Naive thymus-derived CD8-positive, alpha-beta T cell (primary cell): ENCODE results near the gene IVNS1ABP. TPM values are rescaled to one million over a fixed set of nuclear protein-coding genes. Genes with fewer than 3 reads are reported as not detected.

ENCODE experiments used
- ATAC-seq, 2 donors: fragments of 150-1000 bp; cut with Tn5 transposase in 1 of 2; sonication (Bioruptor Pico), chemical (Tn5 transposase) in 1 of 2; 1 replicate in 1 of 2; 2 replicates in 1 of 2; pipeline ENCODE4 v1.10.0; 2021; ENCODE audit warnings: mild to moderate bottlenecking in 2 of 2, moderate library complexity in 2 of 2
- POLR2A ChIA-PET: fragments of 350-600 bp; sonication (Branson Sonifier 250); formaldehyde crosslinking; loops from one replicate; lab custom pipeline; 2021; ENCODE audit warnings: antibody characterized with exemption; lab: Charles Lee
- DNase-seq, 10 donors: peaks; one replicate each; pipeline versions ENCODE4 v3.0.0 to v3.0.0-alpha.2; 2020 to 2022
- H3K27ac Mint-ChIP-seq, 10 donors: one replicate each; pipeline ENCODE4 v1.8.0; 2020 to 2022; ENCODE audit warnings: mild to moderate bottlenecking in 10 of 10, mixed read lengths in 10 of 10, moderate library complexity in 4 of 10, inconsistent platforms in 1 of 10
- H3K27me3 Mint-ChIP-seq, 5 donors: one replicate each; pipeline ENCODE4 v1.8.0; 2021 to 2022; ENCODE audit warnings: mixed read lengths in 5 of 5
- H3K36me3 Mint-ChIP-seq, 3 donors: one replicate each; pipeline ENCODE4 v1.8.0; 2020 to 2022; ENCODE audit warnings: mixed read lengths in 3 of 3, mild to moderate bottlenecking in 2 of 3, inconsistent platforms in 1 of 3
- H3K4me1 Mint-ChIP-seq, 4 donors: one replicate each; pipeline ENCODE4 v1.8.0; 2021 to 2022; ENCODE audit warnings: mixed read lengths in 4 of 4
- H3K4me3 Mint-ChIP-seq, 10 donors: one replicate each; pipeline ENCODE4 v1.8.0; 2020 to 2022; ENCODE audit warnings: mild to moderate bottlenecking in 10 of 10, mixed read lengths in 10 of 10, moderate library complexity in 6 of 10, inconsistent platforms in 1 of 10
- H3K9me3 Mint-ChIP-seq, 9 donors: one replicate each; pipeline ENCODE4 v1.8.0; 2020 to 2022; ENCODE audit warnings: mixed read lengths in 9 of 9, mild to moderate bottlenecking in 3 of 9, inconsistent platforms in 1 of 9, moderate library complexity in 1 of 9
- polyA plus RNA-seq, 3 donors: library from polyadenylated mRNA; unstranded; fragments of 300-500 nt; fragmentation: Illumina TruSeq; gene quantifications; one replicate each; pipeline ENCODE4 v1.2.3, GENCODE V29; 2021
- total RNA-seq, 8 experiments: library from RNA in 2 of 8; stranded (reverse) in 2 of 8; gene quantifications; one replicate each; pipeline ENCODE4 v1.2.3 and lab custom pipeline; 2021 to 2026

Gene IVNS1ABP
- total and polyA plus RNA-seq, 5 experiments from 2014 or later = 44.8 to 164 (median 55.1) TPM

- H3K36me3 Mint-ChIP-seq = peaks cover 5 to 42% (median 17%) of the 10 kb centered on the region in 3 donors
- POLR2A ChIA-PET = no interaction called here
- peak overlapping the region in 7 of 10 donors; percentile 13 to 45 (median 29) for H3K4me3 Mint-ChIP-seq
- no peaks in the 10 kb centered on the region for H3K9me3 Mint-ChIP-seq
- peaks cover 23 to 53% (median 51%) of the 10 kb centered on the region in 4 donors for H3K4me1 Mint-ChIP-seq
- ATAC-seq = no peak
- H3K27ac Mint-ChIP-seq = peak overlapping the region in 4 of 10 donors; percentile 5 to 47 (median 14)
- no peak for DNase-seq
- no peaks in the 10 kb centered on the region for H3K27me3 Mint-ChIP-seq
Observed at GRCh38 chr1:185311589-185312225, 5.3 kb downstream of the IVNS1ABP start.

- Mint-ChIP-seq H3K27me3 (no peaks in the 10 kb centered on the region), H3K4me1 (peaks cover 20 to 39% (median 33%) of the 10 kb centered on the region in 4 donors), H3K36me3 (peaks cover 14 to 63% (median 31%) of the 10 kb centered on the region in 3 donors), H3K4me3 (no peak overlapping the region), H3K9me3 (no peaks in the 10 kb centered on the region), H3K27ac (peak overlapping the region in 1 of 10 donors; percentile 19)
- ATAC-seq (no peak), DNase-seq (no peak)
- POLR2A ChIA-PET = interaction anchor here (1.1 kb wide), 1 partner anchor 18 kb away, joined by 3 read pairs; no protein-coding TSS in a partner anchor
Observed at GRCh38 chr1:185309566-185309965, 7.5 kb downstream of the IVNS1ABP start.

DNA sequence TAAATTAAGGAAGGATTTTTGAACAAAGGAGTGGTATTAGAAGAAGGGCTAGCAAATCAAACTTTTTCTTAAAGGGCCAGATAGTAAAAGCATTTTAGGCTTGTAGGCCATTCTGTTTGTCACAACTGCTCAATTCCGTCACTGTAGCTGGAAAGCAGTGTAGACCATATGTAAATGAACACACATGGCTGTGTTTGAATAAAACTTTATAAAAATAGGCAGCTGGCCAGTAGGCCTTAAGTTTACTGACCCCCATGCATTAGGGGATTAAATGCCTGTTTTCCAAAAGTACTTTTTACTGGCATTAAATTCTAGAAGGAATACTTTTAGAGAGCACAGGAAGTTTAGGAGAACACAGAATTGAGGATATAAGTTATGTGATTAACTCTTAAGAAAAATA is 8.9 kb downstream of the IVNS1ABP start:
- H3K27ac Mint-ChIP-seq = peak overlapping the region in 4 of 10 donors; percentile 12 to 42 (median 28)
- no peak for ATAC-seq
- POLR2A ChIA-PET = no interaction called here
- no peak for DNase-seq
- no peaks in the 10 kb centered on the region for H3K27me3 Mint-ChIP-seq
- peaks cover 14 to 25% (median 20%) of the 10 kb centered on the region in 4 donors for H3K4me1 Mint-ChIP-seq
- H3K9me3 Mint-ChIP-seq = no peaks in the 10 kb centered on the region
- no peak overlapping the region for H3K4me3 Mint-ChIP-seq
- peaks cover 20 to 77% (median 36%) of the 10 kb centered on the region in 3 donors for H3K36me3 Mint-ChIP-seq

- DNase-seq (no peak), ATAC-seq (no peak)
- Mint-ChIP-seq H3K4me1 (peaks cover 0 to 6% (median 4%) of the 10 kb centered on the region in 4 donors), H3K27me3 (no peaks in the 10 kb centered on the region), H3K27ac (peak overlapping the region in 4 of 10 donors; percentile 18 to 48 (median 40)), H3K9me3 (no peaks in the 10 kb centered on the region), H3K4me3 (no peak overlapping the region), H3K36me3 (peaks cover 20 to 93% (median 42%) of the 10 kb centered on the region in 3 donors)
- POLR2A ChIA-PET = interaction anchor here (1.1 to 2.0 kb wide), 2 partner anchors 9 to 10 kb away, joined by 3 to 4 read pairs; no protein-coding TSS in a partner anchor
Observed at GRCh38 chr1:185305419-185305818, 11.6 kb downstream of the IVNS1ABP start.

DNA sequence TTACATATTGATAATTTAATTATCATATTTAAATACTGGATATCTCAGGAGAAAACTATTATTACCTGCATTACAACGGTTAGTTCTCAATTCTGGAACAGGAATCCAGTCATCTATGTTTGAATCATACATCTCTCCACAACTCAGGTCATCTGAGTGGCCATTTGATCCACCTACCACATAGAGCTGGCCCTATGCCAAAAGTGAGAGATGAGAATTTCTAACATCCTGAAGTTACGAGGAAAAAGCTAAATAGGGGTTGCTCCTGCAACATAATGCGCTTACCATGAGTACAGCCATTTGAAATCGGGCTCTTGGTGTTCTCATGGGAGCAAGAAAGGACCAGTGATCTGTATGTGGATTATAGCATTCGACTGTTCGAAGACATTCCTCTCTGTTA is 16.9 kb downstream of the IVNS1ABP start:
- Mint-ChIP-seq H3K27ac (peak overlapping the region in 1 of 10 donors; percentile 1), H3K4me3 (no peak overlapping the region), H3K9me3 (no peaks in the 10 kb centered on the region), H3K27me3 (no peaks in the 10 kb centered on the region), H3K36me3 (peaks cover 15 to 94% (median 50%) of the 10 kb centered on the region in 3 donors), H3K4me1 (peaks cover 0 to 10% (median 5%) of the 10 kb centered on the region in 4 donors)
- POLR2A ChIA-PET = interaction anchor here (0.9 to 1.4 kb wide), 3 partner anchors 15 to 19 kb away, joined by 4 to 6 read pairs (median 6); partner anchors contain the start of gene IVNS1ABP
- no peak for DNase-seq
- no peak for ATAC-seq

DNA sequence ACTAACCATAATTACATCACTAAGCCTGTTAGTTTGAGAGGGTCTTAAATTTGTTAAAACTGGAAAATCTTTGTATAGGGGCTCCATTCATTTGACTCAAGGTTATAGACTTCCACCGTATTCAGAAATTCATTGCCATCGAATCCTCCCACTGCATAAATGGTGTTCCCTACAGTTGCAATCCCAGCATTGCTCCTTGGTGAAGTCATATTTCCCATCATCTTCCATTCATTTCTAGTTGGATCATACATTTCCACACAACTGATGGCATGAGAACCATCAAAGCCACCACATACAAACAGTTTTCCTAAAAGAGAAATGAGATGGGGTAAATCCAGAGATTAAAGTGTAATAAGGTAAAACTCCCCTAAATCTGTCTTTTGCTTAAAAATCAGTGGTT is 19.1 kb downstream of the IVNS1ABP start:
- ATAC-seq (no peak), DNase-seq (no peak)
- Mint-ChIP-seq H3K4me1 (peaks cover 0 to 13% (median 4%) of the 10 kb centered on the region in 4 donors), H3K36me3 (peaks cover 6 to 87% (median 42%) of the 10 kb centered on the region in 3 donors), H3K27ac (peak overlapping the region in 7 of 10 donors; percentile 2 to 75 (median 58)), H3K27me3 (no peaks in the 10 kb centered on the region), H3K9me3 (no peaks in the 10 kb centered on the region), H3K4me3 (no peak overlapping the region)
- POLR2A ChIA-PET = interaction anchor here (1.0 to 2.6 kb wide), 3 partner anchors 18 to 43 kb away, joined by 3 to 10 read pairs (median 4); partner anchors contain the start of gene IVNS1ABP

- DNase-seq (no peak), ATAC-seq (no peak)
- H3K9me3 Mint-ChIP-seq = peaks cover 0 to under 1% (median 0%) of the 10 kb centered on the region in 9 donors
- no peak overlapping the region for H3K4me3 Mint-ChIP-seq
- no peaks in the 10 kb centered on the region for H3K27me3 Mint-ChIP-seq
- POLR2A ChIA-PET = interaction anchor here (2.1 to 2.6 kb wide), 3 partner anchors 13 to 21 kb away, joined by 6 to 10 read pairs (median 7); partner anchors contain the start of gene IVNS1ABP
- peaks cover 6 to 61% (median 38%) of the 10 kb centered on the region in 3 donors for H3K36me3 Mint-ChIP-seq
- peak overlapping the region in 3 of 10 donors; percentile 1 to 49 (median 38) for H3K27ac Mint-ChIP-seq
- H3K4me1 Mint-ChIP-seq = peaks cover 4 to 26% (median 9%) of the 10 kb centered on the region in 4 donors
Observed at GRCh38 chr1:185295091-185295490, 22.0 kb downstream of the IVNS1ABP start.

DNA sequence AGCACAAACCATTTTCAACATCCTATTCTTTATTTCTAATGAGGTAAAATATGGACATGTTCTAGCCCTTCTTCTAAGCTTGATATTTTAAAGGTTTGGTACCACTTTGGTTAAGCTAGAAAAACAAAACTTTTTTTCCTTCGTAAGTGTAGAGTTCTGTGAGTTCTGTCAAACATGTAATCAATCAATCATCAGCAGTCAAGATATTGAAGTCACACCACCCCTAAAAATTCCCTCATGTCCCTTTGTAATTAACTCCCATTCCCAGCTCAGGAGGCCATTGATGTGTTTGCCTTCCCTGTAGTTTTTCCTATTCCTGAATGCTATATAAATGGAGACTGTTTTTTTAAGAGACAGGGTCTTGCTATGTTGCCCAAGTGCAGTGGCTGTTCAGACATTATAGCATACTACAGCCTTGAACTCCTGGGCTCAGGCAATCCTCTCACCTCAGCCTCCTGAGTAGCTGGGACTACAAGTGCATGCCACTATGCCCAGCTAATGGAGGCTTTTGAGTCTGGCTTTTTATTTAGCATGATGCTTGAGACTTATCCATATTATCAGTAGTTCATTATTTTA is 23.0 kb downstream of the IVNS1ABP start:
- POLR2A ChIA-PET = interaction anchor here (0.9 to 2.4 kb wide), 2 partner anchors 13 to 22 kb away, joined by 5 to 7 read pairs; partner anchors contain the start of gene IVNS1ABP
- H3K4me1 Mint-ChIP-seq = peaks cover 4 to 29% (median 9%) of the 10 kb centered on the region in 4 donors
- peaks cover 0 to 10% (median 0%) of the 10 kb centered on the region in 9 donors for H3K9me3 Mint-ChIP-seq
- peak overlapping the region in 8 of 10 donors; percentile 2 to 56 (median 40) for H3K27ac Mint-ChIP-seq
- H3K4me3 Mint-ChIP-seq = no peak overlapping the region
- ATAC-seq (no peak), DNase-seq (no peak)
- H3K36me3 Mint-ChIP-seq = peaks cover 6 to 52% (median 40%) of the 10 kb centered on the region in 3 donors
- H3K27me3 Mint-ChIP-seq = no peaks in the 10 kb centered on the region

DNA sequence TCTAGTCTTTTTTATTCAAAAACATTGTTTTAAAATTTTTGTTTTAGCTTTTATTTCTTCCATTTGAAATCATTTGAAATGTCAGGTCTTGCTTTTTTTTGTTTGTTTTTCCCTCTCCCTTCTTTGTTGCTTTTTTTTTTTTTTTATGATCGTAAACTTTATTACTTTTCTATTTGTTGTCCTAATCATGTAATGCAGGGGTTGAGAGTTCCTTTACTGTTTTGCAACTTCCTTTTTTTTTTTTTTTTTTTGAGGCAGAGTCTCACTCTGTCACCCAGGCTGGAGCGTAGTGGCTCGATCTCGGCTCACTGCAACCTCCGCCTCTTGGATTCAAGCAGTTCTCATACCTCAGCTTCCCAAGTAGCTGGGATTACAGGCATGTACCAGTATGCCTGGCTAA is 24.8 kb downstream of the IVNS1ABP start:
- POLR2A ChIA-PET = interaction anchor here (0.6 to 1.1 kb wide), 4 partner anchors 8 to 24 kb away, joined by 3 to 7 read pairs (median 4); no protein-coding TSS in a partner anchor
- DNase-seq (no peak), ATAC-seq (no peak)
- Mint-ChIP-seq H3K4me3 (no peak overlapping the region), H3K27ac (peak overlapping the region in 7 of 10 donors; percentile 4 to 83 (median 44)), H3K4me1 (peaks cover 4 to 32% (median 10%) of the 10 kb centered on the region in 4 donors), H3K27me3 (no peaks in the 10 kb centered on the region), H3K36me3 (peaks cover 0 to 35% (median 26%) of the 10 kb centered on the region in 3 donors), H3K9me3 (peaks cover 0 to 10% (median 0%) of the 10 kb centered on the region in 9 donors)

- peak overlapping the region in 8 of 10 donors; percentile 39 to 83 (median 62) for H3K27ac Mint-ChIP-seq
- POLR2A ChIA-PET = interaction anchor here (0.6 to 1.1 kb wide), 5 partner anchors 9 to 25 kb away, joined by 3 to 7 read pairs (median 4); partner anchors contain the start of gene IVNS1ABP
- peaks cover 5 to 32% (median 10%) of the 10 kb centered on the region in 4 donors for H3K4me1 Mint-ChIP-seq
- no peak overlapping the region for H3K4me3 Mint-ChIP-seq
- no peak for ATAC-seq
- DNase-seq = no peak
- H3K27me3 Mint-ChIP-seq = no peaks in the 10 kb centered on the region
- H3K36me3 Mint-ChIP-seq = peaks cover 0 to 30% (median 23%) of the 10 kb centered on the region in 3 donors
- H3K9me3 Mint-ChIP-seq = peaks cover 0 to 10% (median 0%) of the 10 kb centered on the region in 9 donors
Observed at GRCh38 chr1:185291652-185292051, 25.4 kb downstream of the IVNS1ABP start.

DNA sequence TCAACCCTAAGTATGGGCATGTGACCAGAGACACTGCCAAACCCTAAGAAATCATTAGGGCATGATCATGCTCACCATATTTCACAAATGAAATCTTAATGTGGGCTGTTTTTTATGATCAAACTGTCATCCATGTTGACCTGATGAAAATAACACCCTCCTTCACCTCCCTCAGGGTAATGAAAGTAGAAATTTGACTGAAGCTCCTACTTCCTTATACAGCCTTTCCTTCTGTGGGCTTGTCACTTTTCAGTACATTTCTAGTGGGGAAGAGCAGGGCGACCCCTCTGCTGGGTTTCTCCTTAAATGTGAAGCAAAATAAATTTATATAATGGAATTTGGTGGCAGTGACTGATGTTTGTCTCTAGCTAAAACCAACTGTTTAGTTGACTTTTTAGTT is 25.9 kb downstream of the IVNS1ABP start:
- peak in 1 of 2 donors; percentile 12 for ATAC-seq
- Mint-ChIP-seq H3K4me1 (peaks cover 6 to 32% (median 10%) of the 10 kb centered on the region in 4 donors), H3K36me3 (peaks cover 0 to 25% (median 21%) of the 10 kb centered on the region in 3 donors), H3K27ac (peak overlapping the region in 6 of 10 donors; percentile 9 to 46 (median 32)), H3K4me3 (no peak overlapping the region), H3K9me3 (peaks cover 0 to 10% (median 0%) of the 10 kb centered on the region in 9 donors), H3K27me3 (no peaks in the 10 kb centered on the region)
- no peak for DNase-seq
- POLR2A ChIA-PET = interaction anchor here (0.7 to 0.9 kb wide), 3 partner anchors 9 to 316 kb away, joined by 3 read pairs; partner anchors contain the start of gene IVNS1ABP

- ATAC-seq = no peak
- no peak for DNase-seq
- peak overlapping the region in 1 of 10 donors; percentile 5 for H3K27ac Mint-ChIP-seq
- peaks cover 0 to 10% (median 0%) of the 10 kb centered on the region in 9 donors for H3K9me3 Mint-ChIP-seq
- POLR2A ChIA-PET = no interaction called here
- peaks cover 8 to 40% (median 17%) of the 10 kb centered on the region in 4 donors for H3K4me1 Mint-ChIP-seq
- H3K4me3 Mint-ChIP-seq = no peak overlapping the region
- H3K36me3 Mint-ChIP-seq = peaks cover 0 to 15% (median 12%) of the 10 kb centered on the region in 3 donors
- H3K27me3 Mint-ChIP-seq = no peaks in the 10 kb centered on the region
Observed at GRCh38 chr1:185289880-185290279, 27.2 kb downstream of the IVNS1ABP start.
